GM18951 (cell line): ENCODE data around the gene KRT7.
"Not testable (repeated sequence)": the region's sequence is repeated elsewhere in the genome, so short reads cannot be mapped to it uniquely, and the experiment has no call there.

Experiments used
- POLR2A ChIP-seq: IDR thresholded peaks from 4 replicates; pipeline ENCODE4 v1.6.1; 2011; ENCODE audit warnings: mild to moderate bottlenecking; ENCODE audit not compliant: insufficient read length, insufficient read depth; ENCODE audit errors: extremely low read depth
- in situ Hi-C: fragments of 300-500 bp; cut with MboI; formaldehyde crosslinking; loops from one replicate; pipeline ENCODE4 v1.12.0; 2022; ENCODE audit warnings: low sequenced_read_pairs, mixed read lengths, inconsistent platforms; ENCODE audit not compliant: unreplicated experiment

KRT7 gene

DNA sequence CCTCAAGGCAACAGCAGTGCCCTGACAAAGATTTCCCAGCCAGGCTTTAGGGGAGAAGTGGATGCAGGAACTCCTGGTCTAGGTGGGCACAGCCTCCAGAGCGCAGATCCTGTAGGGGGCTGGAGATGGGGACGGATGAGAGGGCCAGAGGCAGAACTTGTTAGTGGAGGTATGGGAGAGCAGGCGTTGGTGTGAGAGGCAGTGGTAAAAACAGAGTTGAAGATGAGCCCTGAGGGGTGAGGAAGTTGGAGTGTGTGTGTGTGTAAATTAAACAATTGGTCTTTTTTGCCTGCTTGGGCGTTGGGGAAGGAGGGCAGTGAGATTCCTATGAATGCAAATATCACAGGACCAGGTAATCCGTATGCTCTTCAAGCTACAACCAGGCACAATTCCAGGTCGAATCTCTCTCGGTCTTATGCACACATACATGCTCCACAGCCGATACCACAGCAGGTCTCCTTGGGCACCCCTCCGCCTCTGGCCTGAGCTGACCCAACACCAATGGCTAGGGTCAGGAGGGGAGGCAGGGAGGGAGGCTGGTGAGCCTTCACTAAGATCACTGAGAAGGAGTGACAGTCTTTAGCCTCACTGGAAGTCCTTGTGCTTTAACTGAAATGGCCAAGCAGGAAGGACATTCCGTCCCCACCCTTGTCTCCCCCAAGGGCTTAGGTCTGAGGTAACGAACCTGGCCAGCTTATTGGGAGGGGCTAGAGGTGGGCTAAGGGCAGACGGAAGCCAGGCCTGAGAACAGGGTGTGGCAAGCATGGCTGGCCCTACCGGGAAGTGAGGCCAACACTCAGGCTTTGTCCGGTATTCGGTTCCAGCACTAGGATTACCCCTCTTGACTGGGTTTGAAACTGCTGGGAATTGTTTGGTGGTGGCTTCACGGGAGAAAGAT lies 1.5 kb upstream of the KRT7 start:
- no peak for TF ChIP-seq POLR2A
- in situ Hi-C loops = no loop called here

DNA sequence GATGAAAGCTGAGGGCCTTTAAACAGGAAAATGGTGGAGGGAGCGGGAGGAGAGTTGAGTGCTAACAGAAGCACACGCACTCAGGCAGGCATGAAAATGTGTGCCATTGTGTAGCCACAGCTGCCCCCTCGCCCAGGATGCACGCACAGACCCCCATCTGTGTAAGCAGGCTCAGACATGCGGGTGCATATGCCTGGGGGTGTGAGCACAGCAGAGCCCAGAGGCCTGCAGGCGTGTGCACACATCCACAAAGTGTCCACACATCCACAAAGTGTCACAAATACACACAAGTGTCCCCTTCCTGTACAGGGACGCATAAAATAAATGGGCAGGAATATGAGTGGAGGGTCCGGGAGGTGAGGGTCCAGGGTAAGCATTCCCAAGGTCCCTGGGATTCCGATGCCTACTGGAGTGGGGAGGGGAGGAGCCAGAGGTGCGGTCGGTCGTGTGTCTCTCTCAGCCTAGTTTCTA lies 805 bp upstream of the KRT7 start:
- TF ChIP-seq POLR2A = no peak
- in situ Hi-C loops = no loop called here

DNA sequence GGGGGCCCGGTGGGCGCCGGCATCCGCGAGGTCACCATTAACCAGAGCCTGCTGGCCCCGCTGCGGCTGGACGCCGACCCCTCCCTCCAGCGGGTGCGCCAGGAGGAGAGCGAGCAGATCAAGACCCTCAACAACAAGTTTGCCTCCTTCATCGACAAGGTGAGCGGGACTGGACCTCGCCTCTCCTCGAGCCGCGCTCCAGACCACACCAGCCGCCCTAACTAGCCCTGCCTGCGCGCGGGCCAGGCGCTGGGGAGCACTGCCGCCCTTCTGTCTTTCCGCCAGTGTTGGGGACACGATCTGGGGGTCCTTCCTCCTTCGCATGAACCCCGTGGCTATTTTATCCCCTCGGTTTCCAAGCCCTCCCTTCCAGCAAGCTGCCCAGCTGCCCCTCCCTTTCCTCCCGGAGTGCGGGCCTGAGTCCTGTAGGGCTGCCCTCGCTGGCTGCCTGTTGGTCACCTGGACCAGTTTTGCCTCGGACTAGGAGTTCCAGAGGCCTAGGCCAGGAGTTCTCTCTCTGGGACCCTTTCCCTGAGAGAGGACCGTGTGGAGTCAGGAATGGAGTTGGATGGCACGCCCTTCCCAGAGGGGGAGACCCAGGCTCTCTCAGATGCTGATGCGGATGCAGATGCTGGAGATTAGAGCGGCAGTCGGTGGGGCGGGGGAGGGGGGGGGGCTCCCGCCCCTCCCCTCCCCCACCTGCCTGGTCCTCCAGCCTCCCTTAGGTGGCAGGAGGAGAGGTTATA lies 592 bp downstream of the KRT7 start:
- no peak for TF ChIP-seq POLR2A
- in situ Hi-C loops = no loop called here

DNA sequence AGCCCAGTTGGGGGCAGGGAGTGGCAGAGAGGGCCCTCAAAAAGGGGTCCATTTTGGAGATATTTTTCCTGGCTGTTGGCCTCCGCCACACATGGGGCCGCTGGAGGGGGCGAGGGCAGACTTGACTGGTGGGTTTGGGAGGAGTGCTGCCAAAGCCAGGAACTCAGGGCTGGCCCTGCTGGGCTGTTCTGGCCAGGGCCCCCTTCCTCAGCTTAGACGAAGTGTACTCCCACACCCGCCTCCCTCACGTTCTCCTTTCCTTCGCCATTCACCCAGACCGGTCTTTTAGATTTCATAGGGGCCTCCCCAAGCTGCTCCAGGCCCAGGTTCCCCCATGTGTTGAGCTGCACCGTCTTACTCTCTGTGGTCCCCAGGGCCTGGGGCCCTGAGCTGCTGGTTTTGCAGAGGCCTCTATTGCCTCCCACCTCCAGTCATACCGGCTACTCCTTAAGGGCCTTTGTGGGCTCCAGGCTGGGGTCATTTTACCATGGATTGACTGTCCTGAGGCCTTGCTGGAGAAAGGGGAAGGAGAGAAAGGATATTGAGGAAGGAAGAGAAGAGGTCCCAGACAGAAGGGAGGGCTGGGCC lies 1.3 kb downstream of the KRT7 start:
- TF ChIP-seq POLR2A = no peak
- in situ Hi-C loops = no loop called here

DNA sequence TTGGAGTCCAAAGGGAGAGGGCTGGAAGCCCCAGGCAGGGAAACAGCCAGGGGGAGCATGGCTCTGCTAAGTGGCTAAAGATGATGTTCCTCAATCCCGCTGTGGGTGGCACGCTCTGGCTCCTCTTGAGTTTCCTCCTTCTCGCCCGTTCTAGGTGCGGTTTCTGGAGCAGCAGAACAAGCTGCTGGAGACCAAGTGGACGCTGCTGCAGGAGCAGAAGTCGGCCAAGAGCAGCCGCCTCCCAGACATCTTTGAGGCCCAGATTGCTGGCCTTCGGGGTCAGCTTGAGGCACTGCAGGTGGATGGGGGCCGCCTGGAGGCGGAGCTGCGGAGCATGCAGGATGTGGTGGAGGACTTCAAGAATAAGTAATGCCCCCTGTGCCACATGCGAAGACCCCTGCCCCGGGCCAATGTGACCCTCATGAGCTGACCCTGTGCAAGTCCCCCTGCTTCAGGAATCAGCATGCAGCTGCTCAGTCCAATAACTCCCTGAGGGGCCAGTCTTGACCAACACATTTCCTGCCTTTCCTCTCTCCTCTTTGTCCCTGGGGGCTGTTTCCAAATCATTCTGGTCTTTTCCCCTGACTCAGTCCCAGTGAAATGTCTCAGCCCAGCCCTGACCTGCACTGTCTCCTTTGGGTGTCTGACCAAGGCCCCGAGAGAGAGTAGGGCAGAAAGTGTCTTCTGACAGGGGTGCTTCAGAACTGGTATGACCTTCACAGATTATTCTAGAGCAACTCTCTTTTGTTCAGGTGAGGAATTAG lies 2.1 kb downstream of the KRT7 start:
- in situ Hi-C loops = no loop called here
- no peak for TF ChIP-seq POLR2A

DNA sequence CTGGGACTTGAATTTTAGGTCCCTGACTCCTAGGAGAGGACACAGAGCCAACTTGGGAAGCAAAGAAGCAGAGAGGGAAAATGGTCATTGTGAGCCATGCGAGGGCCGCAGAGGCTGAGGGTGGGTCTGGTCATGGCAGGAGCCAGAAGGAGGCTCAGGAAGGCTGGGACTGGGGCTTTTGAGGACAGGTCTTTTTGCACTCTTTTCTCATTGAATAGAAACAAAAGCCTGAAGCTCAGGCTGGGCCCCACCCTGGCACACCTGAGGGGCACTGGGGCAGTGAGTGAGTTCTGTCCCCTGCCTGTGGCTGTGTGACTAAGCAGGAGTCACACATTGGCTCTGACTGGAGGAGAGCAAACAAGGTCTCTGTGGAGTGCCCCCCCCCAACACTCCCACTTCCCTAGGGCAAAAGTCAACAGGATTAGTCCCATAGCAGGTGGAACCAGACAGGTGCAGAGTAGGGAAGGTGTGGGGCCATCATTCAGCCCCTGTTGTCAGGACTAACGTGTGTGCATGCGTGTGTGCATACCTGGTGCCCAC lies 2.8 kb downstream of the KRT7 start:
- TF ChIP-seq POLR2A = no peak
- in situ Hi-C loops = no loop called here

DNA sequence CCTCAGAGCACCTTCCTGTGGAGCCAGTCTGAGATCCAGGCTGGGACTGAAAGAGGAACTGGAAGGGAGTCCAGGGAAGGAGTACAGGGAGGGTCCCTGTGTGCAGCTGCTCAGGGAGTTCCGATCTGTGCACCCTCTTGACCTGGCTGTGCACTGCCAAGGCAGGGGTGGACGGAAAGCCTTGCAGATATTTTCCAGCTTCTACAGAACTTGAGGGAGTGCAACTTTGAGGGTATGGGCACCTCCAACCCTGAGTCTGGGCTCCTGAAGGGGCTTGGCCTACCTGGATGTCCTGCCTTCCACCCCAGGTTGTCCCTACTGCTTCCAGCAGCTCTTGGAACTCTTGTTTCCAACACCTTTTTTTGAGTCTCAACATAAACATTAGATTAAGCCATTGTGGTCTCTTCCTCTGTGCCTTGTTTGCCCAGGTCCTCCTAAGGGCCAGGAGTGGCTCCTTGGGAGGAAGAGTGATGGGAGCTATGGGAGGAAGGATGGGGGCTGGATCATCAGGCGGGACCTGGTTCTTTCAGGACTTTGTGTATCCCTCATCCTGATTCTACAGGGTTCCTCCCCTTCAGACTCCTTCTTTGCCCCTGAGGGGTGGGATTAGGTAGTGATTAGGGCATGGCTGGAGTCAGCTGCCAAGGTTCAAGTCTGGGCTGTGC lies 3.5 kb downstream of the KRT7 start:
- in situ Hi-C loops = no loop called here
- no peak for TF ChIP-seq POLR2A

DNA sequence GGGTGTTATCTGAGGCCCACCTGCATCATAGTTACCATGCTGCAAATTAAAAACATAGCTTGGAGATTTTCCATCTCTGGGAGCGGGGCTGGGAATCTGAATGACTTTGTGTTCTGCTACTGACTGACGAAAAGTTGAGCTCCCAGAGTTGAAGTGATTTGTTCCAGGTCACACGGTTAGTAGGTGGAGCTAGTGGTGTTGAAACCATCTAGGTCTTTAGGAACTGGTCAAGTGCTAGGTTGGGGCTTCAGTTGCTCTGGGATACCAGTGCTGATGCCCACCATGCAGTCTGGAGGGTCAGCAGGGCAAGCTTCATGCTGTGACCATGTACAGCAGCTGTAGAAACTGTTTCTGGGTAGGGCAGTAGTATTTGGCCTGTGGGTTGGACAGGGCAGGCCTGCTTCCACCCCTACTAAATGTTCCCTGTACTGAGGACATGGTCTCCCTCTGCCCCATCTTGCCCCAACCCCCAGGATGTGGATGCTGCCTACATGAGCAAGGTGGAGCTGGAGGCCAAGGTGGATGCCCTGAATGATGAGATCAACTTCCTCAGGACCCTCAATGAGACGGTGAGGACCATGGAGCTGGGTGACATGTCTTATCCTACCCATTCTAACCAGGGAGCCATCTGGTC lies 5.3 kb downstream of the KRT7 start:
- in situ Hi-C loops = no loop called here
- no peak for TF ChIP-seq POLR2A

DNA sequence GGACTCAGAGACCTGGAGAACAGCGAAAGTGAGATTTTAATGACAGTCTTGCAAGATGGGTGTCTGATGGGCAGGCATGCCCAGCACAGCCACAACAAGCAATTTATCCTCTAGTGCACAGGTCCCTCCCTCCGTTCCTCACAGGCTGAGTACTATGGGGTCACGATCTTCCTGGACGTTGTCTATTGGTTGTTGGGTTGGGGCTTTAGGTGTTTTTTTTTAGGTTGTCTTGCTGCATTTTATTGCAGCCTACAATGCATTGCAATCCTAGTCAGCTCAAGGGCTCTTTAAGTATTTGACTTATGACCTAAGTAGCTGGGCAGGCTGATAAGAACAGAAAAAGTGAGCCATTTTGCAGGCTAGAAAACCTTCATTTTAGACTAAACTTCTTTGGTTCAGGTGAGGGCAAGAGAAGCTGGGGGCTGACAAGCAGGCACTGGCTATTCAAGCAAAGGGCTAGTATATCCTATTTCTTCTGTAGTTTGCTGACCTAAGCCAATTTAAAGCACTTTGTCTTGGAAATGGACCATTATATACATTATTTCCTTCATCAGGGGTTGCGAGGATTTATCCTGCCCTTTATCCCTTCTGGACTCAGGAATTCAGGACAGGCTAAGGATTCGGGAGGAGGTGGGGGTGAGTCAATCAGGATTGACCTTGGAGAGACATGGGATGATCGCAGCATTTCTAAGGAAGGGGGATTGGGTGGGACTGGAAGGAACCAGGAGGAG lies 6.0 kb downstream of the KRT7 start:
- in situ Hi-C loops = no loop called here

DNA sequence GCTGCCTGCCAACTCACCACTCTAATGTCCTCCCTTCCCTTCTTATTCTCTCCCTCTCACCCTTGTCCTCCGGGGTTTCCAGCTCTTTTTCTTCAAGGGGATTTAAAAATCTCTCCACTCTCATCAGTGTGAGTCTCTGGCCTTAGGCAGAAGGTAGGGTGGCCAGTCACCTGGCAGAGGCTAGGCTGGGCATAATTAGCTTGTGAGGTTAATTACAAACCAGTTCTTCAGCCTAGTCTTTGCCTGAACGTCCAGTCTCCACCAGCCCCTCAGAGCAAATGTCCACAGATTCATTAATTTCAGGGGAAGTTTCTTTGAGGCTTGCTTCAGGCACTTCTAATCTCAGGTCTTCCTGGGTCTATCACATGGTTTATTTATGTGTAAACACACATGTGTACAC lies 6.7 kb downstream of the KRT7 start:
- TF ChIP-seq POLR2A = no peak
- in situ Hi-C loops = no loop called here

More for the DNA sequence above, 6.0 kb downstream of the KRT7 start:
- TF ChIP-seq POLR2A = no peak

DNA sequence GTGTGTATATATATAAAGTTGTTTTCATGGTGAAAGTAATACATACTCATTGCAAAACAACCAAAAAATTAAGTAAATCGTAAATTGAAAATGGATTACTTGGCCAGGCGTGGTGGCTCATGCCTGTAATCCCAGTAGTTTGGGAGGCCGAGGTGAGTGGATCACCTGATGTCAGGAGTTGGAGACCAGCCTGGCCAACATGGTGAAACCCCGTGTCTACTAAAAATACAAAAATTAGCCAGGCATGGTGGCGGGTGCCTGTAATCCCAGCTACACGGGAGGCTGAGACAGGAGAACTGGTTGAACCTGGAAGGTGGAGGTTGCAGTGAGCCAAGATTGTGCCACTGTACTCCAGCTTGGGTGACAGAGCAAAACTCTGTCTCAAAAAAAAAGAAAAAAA lies 7.2 kb downstream of the KRT7 start:
- in situ Hi-C loops = not testable (repeated sequence)
